Stimulated activated CD4-positive, alpha-beta T cell treated with anti-CD3 and anti-CD28 coated beads, Interleukin-12 subunit alpha, Interleukin-12 subunit beta, amount 100 ng/mL, for 48 hours (primary cell): Measurements from ENCODE around the gene SLC25A10.

ENCODE experiments used
- DNase-seq, 3 donors: peaks; one replicate each; pipeline ENCODE4 v3.0.0-alpha.2; 2020; ENCODE audit warnings: low read depth in 2 of 3, low spot score in 1 of 3

The SLC25A10 gene

GRCh38 chr17:81686614-81687013 lies 25.5 kb upstream of the SLC25A10 start:
- DNase-seq, result no peak

GRCh38 chr17:81687770-81688541 lies 24.1 kb upstream of the SLC25A10 start:
- no peak for DNase-seq

GRCh38 chr17:81688616-81689015 lies 23.5 kb upstream of the SLC25A10 start:
- DNase-seq, result no peak

GRCh38 chr17:81690066-81690465 lies 22.0 kb upstream of the SLC25A10 start:
- DNase-seq, result no peak

- DNase-seq, result no peak
Measured at GRCh38 chr17:81690549-81690948, 21.5 kb upstream of the SLC25A10 start.

- DNase-seq, result no peak
Measured at GRCh38 chr17:81691196-81691595, 20.9 kb upstream of the SLC25A10 start.

- no peak for DNase-seq
Measured at GRCh38 chr17:81691608-81692007, 20.5 kb upstream of the SLC25A10 start.

GRCh38 chr17:81693509-81694210 lies 18.4 kb upstream of the SLC25A10 start:
- no peak for DNase-seq

GRCh38 chr17:81694810-81695209 lies 17.3 kb upstream of the SLC25A10 start:
- no peak for DNase-seq

GRCh38 chr17:81695211-81695610 lies 16.9 kb upstream of the SLC25A10 start:
- DNase-seq, result no peak

- no peak for DNase-seq
Measured at GRCh38 chr17:81695801-81696200, 16.3 kb upstream of the SLC25A10 start.

- DNase-seq, result no peak
Measured at GRCh38 chr17:81696218-81696941, 15.7 kb upstream of the SLC25A10 start.

GRCh38 chr17:81697261-81698044 lies 14.6 kb upstream of the SLC25A10 start:
- DNase-seq, result no peak

GRCh38 chr17:81700353-81701287 lies 11.5 kb upstream of the SLC25A10 start:
- DNase-seq, result no peak

- no peak for DNase-seq
Measured at GRCh38 chr17:81701288-81702071, 10.6 kb upstream of the SLC25A10 start.

GRCh38 chr17:81702934-81703746 lies 8.9 kb upstream of the SLC25A10 start, which contains the start of gene MRPL12:
TSS of gene MRPL12 (plus strand) at chr17:81703367. CDS start at chr17:81703502, 135 bp downstream.
- peak; percentile 78 to 86 (median 79) for DNase-seq

- no peak for DNase-seq
Measured at GRCh38 chr17:81703747-81704654, 8.1 kb upstream of the SLC25A10 start.
